ENCODE data around the gene EFNA2.
"Not testable (repeated sequence)": the region's sequence is repeated elsewhere in the genome, so short reads cannot be mapped to it uniquely, and the experiment has no call there.

The EFNA2 gene

GRCh38 chr19:1243768-1244692, 41.6 kb upstream of the EFNA2 start:
- Histone ChIP-seq H3K27ac (no peak overlapping the region), H3K27me3 (replicated peaks) (no peaks in the 10 kb centered on the region), H3K36me3 (replicated peaks) (no peaks in the 10 kb centered on the region), H3K4me3 (ENCODE audit: low read depth, low read length) (no peak overlapping the region)
- peak; percentile 65 for DNase-seq
- peak; percentile 91 for TF ChIP-seq CTCF (IDR thresholded peaks at IDR 0.05; ENCODE audit: low read depth, low read length, missing control alignments)
- in situ Hi-C loops (cut with HindIII; ENCODE audit: low pct_ligation_motif_present, low sequenced_read_pairs), result loop anchor here (25.0 kb wide), 1 partner anchor 132 kb away; the partner anchor contains the start of gene GPX4

GRCh38 chr19:1244693-1245451, 40.8 kb upstream of the EFNA2 start:
- Histone ChIP-seq H3K36me3 (replicated peaks) (peaks cover 2% of the 10 kb centered on the region), H3K27ac (no peak overlapping the region), H3K4me3 (ENCODE audit: low read depth, low read length) (no peak overlapping the region), H3K27me3 (replicated peaks) (no peaks in the 10 kb centered on the region)
- TF ChIP-seq CTCF (IDR thresholded peaks at IDR 0.05; ENCODE audit: low read depth, low read length, missing control alignments), result no peak
- in situ Hi-C loops (cut with HindIII; ENCODE audit: low pct_ligation_motif_present, low sequenced_read_pairs), result loop anchor here (25.0 kb wide), 1 partner anchor 133 kb away; the partner anchor contains the start of gene GPX4
- no peak for DNase-seq

GRCh38 chr19:1245494-1246264, 40.0 kb upstream of the EFNA2 start:
- no peak for TF ChIP-seq CTCF (IDR thresholded peaks at IDR 0.05; ENCODE audit: low read depth, low read length, missing control alignments)
- H3K27ac ChIP-seq, result no peak overlapping the region
- DNase-seq, result no peak
- no peaks in the 10 kb centered on the region for H3K27me3 ChIP-seq (replicated peaks)
- peaks cover 10% of the 10 kb centered on the region for H3K36me3 ChIP-seq (replicated peaks)
- no peak overlapping the region for H3K4me3 ChIP-seq (ENCODE audit: low read depth, low read length)
- in situ Hi-C loops (cut with HindIII; ENCODE audit: low pct_ligation_motif_present, low sequenced_read_pairs), result loop anchor here (25.0 kb wide), 1 partner anchor 133 kb away; the partner anchor contains the start of gene GPX4

GRCh38 chr19:1246265-1247087, 39.2 kb upstream of the EFNA2 start:
- H3K27ac ChIP-seq; H3K27me3 ChIP-seq (replicated peaks); H3K4me3 ChIP-seq (ENCODE audit: low read depth, low read length); DNase-seq: not testable (repeated sequence)
- H3K36me3 ChIP-seq (replicated peaks), result peaks cover 18% of the 10 kb centered on the region
- in situ Hi-C loops (cut with HindIII; ENCODE audit: low pct_ligation_motif_present, low sequenced_read_pairs), result loop anchor here (25.0 kb wide), 1 partner anchor 134 kb away; the partner anchor contains the start of gene GPX4

GRCh38 chr19:1247748-1248138, 37.9 kb upstream of the EFNA2 start:
- Histone ChIP-seq H3K36me3 (replicated peaks) (peaks cover 27% of the 10 kb centered on the region), H3K4me3 (ENCODE audit: low read depth, low read length) (peak overlapping the region; percentile 75), H3K27ac (peak overlapping the region; percentile 94), H3K27me3 (replicated peaks) (no peaks in the 10 kb centered on the region)
- in situ Hi-C loops (cut with HindIII; ENCODE audit: low pct_ligation_motif_present, low sequenced_read_pairs), result loop anchor here (25.0 kb wide), 1 partner anchor 135 kb away; the partner anchor contains the start of gene GPX4
- DNase-seq, result no peak
- no peak for TF ChIP-seq CTCF (IDR thresholded peaks at IDR 0.05; ENCODE audit: low read depth, low read length, missing control alignments)
